Measurements from ENCODE around the gene TMEM131L.

GRCh38 chr4:153432965-153433753 is 33.0 kb upstream of the TMEM131L start:
- TF ChIP-seq CTCF (IDR thresholded peaks at IDR 0.05; ENCODE audit: low read length): peak; percentile 90
- no peak for TF ChIP-seq EZH2 (optimal IDR thresholded peaks at IDR 0.05; ENCODE audit: low read depth, low read length)
- no peak for TF ChIP-seq EZH2phosphoT487 (IDR thresholded peaks at IDR 0.05; ENCODE audit: low read length)
